GM19468 (cell line): Measurements from ENCODE around the gene PMPCA.
"Not testable (repeated sequence)": the region's sequence is repeated elsewhere in the genome, so short reads cannot be mapped to it uniquely, and the experiment has no call there.

Experiments
- ATAC-seq: cut with Tn5 transposase; IDR thresholded peaks from one replicate; pipeline ENCODE4 v1.9.1; 2021; ENCODE audit warnings: mild to moderate bottlenecking, moderate library complexity, moderate number of reproducible peaks; ENCODE audit not compliant: unreplicated experiment; ENCODE audit errors: extremely low read depth

The PMPCA gene

DNA sequence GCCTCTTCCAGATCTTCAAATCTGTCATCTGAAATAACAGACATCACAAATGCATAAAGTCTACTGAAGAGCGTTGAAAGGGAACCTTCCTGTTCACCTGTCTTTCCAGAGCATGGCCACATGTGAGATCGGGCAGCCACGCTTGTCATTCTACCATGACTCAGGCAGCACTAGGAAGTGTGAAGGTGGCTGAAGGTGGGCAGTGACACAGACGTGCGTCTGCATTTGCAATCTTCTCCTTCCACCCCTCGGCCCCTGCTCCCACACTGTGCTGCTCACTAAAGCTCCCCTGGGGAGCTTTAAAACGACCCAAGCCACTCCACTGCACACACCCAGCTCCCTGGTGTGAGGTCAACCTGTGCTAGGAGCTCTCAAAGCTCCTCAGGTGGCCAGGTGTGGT is 2.5 kb upstream of the PMPCA start:
- no peak for ATAC-seq

DNA sequence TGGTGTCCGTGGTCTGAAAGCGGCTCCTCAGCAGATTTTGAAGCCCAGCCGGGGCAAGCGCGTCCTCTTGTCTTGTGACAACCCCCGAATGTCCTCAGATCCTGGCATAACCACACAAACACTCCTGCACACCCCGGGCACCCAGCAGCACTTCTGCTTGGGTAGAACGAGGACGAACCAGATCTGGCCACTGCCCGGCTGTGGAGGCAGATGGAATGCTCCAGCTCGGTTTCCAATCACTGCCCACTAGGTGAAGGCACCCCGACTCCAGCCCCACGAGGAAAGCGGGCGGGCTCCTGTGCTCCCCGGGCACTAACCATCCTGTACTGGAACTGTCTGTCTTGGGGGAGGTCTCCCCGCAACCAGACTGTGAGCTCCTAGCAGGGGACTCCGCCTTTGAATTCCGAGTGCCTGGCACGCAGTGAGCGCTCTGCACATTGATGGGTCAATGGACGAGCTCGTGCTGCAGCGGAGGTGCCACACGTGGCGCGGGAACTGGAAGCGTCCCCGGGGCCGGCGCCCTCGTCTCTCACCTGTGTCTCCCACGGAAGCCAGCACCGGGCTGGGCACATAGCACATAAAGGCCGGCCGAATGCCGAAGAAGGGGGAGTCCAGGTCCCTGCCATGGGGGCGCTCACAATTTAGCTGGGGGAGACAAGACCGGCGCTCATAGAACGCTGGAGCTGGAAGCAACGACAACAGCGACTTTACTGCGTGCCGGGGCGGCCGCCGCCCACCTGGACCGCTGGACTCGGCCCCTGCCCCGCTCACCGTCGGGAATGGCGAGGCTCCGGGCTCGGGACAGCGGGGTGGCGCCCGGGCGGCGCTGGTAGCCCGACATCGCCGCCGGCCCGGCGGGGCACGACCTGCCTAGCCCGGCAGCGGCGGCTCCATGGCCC is 652 bp upstream of the PMPCA start:
- no peak for ATAC-seq

DNA sequence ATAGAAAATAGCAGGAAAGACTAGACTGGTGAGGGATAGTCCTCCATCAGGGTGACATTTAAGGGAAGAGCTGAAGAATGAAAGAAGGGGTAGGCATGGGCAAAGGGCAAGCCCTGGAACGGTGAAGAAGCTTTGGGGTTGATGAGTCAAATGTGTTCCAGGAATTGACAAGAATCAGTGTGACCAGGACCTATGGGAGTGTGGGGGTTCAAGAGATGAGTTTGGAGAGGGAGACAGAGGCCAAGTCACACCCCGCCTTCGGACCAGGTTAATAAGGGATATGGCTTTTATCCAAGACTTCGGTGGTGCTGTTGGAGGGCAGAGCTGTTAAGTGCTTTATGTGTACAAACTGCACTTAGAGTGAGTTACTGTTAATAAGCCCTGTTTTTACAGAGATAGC is 920 bp downstream of the PMPCA start:
- no peak for ATAC-seq

DNA sequence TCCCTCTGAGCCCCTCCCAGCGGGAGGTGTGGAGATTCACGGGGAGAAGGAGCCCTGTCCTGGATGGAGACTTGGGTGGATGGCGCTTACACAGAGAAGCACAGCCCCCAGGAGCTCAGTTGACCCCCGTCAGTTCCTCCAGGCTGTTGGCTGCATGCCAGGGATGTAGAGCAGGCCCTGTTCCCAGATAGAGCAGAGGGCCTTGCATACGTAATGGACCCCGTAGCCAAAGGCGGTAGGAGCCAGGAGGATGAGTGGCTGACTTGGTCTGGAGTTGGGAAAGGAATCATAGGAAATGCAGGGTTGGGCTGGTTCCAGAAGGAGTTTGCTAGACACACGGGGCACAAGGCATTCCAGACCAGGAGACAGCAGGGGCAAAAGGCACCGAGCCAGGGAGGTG is 2.5 kb downstream of the PMPCA start:
- ATAC-seq, result no peak

- no peak for ATAC-seq
These were observed 6.0 kb downstream of the PMPCA start for GRCh38 chr9:136416427-136416826.

DNA sequence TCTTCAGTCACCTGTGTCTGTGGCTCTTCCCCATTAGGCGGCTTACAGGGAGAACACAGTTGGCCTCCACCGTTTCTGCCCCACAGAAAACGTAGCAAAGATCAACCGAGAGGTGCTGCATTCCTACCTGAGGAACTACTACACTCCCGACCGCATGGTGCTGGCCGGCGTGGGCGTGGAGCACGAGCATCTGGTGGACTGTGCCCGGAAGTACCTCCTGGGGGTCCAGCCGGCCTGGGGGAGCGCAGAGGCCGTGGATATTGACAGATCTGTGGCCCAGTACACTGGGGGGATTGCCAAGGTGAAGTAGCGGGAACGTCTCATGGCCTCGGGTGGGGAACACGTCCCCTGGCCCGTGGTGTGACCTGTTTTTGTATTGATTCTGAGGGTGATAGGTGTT is 6.5 kb downstream of the PMPCA start:
- no peak for ATAC-seq

GRCh38 chr9:136418182-136419091 is 8.0 kb downstream of the PMPCA start:
- no peak for ATAC-seq

- ATAC-seq, result no peak
These were observed 8.6 kb downstream of the PMPCA start for GRCh38 chr9:136419092-136419420.

- ATAC-seq, result no peak
These were observed 11.3 kb downstream of the PMPCA start for GRCh38 chr9:136421791-136422190.

GRCh38 chr9:136422876-136423275 is 12.4 kb downstream of the PMPCA start:
- ATAC-seq, result no peak

- ATAC-seq, result no peak
These were observed 13.1 kb downstream of the PMPCA start for GRCh38 chr9:136423432-136424146.

DNA sequence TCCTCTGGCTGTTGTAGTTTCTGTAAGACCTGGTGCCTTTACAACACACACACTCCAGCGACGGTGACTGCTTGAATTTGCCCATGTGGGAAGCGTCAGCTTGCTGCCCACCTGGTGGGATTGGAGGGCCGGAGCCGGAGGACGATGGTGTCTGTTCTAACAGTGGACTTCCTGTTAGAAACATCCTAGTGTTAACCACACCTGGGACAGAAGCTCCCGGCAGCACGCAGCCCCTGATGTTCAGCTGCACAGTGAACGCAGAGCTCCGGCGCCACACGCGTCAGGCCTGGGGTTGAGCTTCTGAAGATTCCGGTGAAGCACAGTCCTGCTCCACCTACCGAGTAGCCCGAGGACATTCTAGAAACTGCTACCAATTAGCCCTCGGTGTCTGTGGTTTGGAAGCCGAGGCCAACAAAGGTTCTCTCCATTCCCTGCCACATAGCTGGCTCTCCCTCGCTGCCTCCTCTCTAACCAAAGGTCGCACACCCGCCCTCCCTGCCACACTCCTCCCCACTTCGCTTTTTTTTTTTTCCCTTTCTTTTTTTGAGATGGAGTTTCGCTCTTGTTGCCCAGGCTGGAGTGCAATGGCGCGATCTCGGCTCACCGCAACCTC is 14.4 kb downstream of the PMPCA start:
- ATAC-seq, result no peak

DNA sequence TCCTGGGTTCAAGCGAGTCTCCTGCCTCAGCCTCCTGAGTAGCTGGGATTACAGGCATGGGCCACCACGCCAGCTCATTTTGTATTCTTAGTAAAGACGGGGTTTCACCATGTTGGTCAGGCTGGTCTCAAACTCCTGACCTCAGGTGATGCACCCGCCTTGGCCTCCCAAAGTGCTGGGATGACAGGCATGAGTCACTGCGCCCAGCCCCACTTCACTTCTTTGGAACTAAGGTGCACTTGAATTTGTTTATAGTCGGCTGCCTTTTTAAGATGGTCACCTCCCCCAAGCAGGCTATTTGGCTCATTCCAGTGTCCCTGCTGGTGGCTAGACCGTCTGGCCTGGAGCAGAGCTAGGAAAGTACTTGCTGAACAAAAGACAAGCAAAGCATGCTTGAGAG is 14.9 kb downstream of the PMPCA start:
- not testable (repeated sequence) for ATAC-seq

- ATAC-seq, result no peak
These were observed 16.3 kb downstream of the PMPCA start for GRCh38 chr9:136426787-136427186.

DNA sequence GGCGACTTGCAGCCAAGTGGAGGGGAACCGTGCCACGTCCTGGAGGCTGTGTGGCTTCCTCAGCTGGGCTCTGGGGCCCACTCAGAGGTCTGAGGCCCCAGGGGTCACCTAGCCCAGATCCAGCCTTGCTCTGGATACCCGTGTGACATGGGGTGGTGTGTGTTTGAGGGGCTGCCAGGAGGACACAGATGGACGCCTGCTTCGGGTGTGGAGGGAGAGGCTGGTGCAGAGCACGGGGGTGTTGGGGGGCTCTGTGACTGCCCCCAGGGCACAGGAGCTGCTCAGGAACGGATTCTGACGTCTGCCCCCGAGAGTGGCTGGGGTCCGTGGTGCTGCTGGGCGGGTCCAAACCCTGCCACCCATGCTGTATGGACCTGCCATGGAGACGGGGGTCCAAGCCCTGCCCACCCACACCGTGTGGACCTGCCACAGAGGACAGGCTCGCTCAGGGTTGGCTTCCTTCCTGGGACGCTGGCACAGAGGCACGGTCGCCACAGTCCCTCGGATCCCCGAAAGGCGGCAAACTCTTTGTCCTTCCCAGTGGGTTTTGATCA is 18.7 kb downstream of the PMPCA start:
- ATAC-seq, result no peak

- no peak for ATAC-seq
These were observed 19.4 kb downstream of the PMPCA start for GRCh38 chr9:136429683-136430491.

DNA sequence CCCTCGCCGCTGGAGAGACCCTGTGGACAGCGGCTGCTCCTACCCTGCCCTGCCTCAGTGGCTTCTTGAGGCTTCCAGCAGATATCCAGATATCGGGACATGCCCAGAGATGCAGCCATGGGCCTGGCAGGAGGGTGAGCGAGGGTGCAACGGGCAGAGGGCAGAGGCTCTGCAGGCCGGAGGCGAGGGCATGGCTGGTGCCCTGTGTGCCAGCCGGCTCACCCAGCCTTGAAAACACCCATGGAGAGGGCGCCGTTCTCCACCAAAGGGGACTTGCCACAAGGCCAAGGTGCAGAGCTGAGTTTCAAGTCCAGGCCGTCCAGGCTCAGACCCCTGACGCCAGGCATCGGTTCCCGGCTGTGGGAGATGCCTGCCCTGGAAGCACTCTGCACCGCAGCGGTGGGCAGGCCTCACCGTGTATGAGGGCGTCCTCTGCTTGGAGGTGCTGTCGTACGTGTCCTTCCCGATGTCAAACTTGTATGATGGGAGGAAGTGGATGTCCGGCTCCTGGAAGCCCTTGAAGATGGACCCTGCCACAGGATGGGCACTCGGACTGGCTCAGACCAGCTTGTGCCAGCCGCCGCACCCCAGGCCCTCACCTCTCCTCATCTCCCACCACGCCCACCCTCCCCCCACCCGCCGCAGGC is 20.3 kb downstream of the PMPCA start:
- ATAC-seq, result no peak

DNA sequence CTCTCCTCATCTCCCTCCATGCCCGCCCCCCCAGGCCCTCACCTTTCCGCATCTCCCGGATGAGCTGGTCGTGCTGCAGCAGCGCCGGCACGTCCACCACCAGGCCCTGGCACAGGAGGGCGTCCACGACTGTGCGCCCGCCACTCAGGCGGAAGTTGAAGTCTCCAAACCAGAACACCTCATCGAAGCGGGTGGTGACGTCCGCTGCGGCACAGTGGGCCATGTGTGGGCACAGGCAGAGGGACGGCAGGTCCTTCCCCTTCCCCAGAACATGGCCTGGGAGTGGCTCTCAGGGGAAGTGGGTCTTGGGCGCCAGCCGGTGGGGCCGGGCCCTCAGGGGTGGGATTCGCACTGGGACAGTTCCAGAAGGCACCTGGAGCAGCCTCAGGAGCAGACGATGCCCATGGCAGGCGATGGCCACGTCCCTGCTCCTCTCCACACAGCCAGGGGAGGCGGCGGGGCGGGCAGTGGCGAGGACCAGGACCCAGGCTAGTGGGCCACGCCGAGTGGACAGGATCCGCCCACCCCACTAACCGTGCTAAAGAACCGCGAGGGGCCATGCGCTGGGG is 21.4 kb downstream of the PMPCA start:
- ATAC-seq, result no peak
